A549 treated with CORT108297 at 1 μM for 4 hours (cell line): ENCODE results near the gene RRAGA. TPM values are rescaled to one million over a fixed set of nuclear protein-coding genes. Genes with fewer than 3 reads are reported as not detected.

Experiments used
- total RNA-seq: library from RNA; stranded (reverse); fragments of 200-300 nt; extraction: Qiagen RNA extraction; gene quantifications from 5 replicates; pipeline ENCODE4 v1.2.3, GENCODE V29; 2022

Gene RRAGA, protein sequence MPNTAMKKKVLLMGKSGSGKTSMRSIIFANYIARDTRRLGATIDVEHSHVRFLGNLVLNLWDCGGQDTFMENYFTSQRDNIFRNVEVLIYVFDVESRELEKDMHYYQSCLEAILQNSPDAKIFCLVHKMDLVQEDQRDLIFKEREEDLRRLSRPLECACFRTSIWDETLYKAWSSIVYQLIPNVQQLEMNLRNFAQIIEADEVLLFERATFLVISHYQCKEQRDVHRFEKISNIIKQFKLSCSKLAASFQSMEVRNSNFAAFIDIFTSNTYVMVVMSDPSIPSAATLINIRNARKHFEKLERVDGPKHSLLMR
- total RNA-seq = 106 to 131 TPM (median 129 TPM) in 5 replicates

DNA sequence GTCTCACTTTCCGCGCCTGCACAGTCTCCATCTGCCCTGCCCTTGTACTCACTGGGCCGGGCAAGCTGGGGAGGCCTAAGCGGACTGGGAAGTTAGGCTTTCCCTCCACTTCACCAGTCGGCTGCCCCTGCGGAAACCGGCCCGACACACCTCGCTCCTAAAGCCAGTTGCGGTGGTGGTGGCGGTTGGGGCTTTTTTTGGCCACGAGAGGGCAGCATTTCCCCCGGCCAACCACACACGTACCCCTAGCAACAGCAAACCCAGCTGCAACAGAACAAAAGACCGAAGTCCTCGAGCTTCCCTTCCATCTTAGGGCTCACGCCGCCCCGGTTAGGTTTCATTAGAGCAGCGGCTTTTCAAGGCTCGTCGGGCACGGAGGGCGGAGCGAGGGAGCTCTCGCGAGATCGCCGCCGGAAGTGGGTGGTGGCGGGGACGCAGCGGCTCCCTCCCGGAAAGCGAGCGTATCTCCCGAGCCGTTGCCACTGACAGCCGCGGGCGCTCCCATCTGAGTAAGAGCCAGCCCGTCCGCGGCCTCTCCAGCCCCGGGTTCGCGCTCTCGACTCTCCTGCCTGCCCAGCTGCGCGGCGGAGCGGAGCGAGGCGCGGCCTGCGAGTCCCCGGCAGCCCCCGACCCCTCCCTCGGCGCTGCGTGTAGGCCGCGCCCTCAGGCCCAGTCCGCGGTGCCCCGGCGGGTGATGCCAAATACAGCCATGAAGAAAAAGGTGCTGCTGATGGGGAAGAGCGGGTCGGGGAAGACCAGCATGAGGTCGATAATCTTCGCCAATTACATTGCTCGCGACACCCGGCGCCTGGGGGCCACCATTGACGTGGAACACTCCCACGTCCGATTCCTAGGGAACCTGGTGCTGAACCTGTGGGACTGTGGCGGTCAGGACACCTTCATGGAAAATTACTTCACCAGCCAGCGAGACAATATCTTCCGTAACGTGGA, at the start of gene RRAGA:
RRAGA (plus strand) TSS at position 462 of the 951 bp plus-strand sequence; CDS start at position 695, 233 bp downstream.

DNA sequence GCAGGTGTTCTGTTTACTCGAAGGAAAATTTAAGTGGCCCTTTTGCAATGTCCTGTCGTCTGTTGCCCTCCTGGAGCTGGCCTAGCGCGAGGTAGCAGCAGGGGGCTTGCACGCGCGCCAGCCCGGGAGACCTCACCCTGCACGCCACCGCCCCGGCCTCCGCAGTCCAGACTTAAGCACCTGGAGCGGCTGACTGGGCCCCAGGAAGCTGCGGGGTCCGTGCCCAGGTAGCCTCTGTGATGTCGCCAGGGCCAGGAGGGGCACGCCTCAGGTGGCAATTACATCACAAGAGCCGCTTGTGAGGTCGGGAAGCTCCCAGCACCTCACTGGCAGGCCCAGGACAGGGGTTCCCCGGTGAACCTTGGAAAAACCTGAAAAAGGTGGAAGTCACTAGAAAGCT, 16.2 kb upstream of the RRAGA start, which contains the start of gene SAXO1:
SAXO1 (minus strand) TSS at position 195 of the 400 bp plus-strand sequence. CDS start 301 bp downstream, outside the sequence.

Other genes starting within 250 kb of the RRAGA start
- gene SAXO1, start 16.2 kb upstream of the RRAGA start, total RNA-seq = not detected in 5 replicates
- 21.6 to 33.5 TPM (median 23.1 TPM) in 5 replicates for gene HAUS6, start 53.5 kb downstream of the RRAGA start, total RNA-seq
- gene PLIN2, start 78.1 kb downstream of the RRAGA start, total RNA-seq = 39.7 to 48.5 TPM (median 41.8 TPM) in 5 replicates
- gene DENND4C, start 181.3 kb downstream of the RRAGA start, total RNA-seq = 14.4 to 21.5 TPM (median 16.4 TPM) in 5 replicates